Naive thymus-derived CD4-positive, alpha-beta T cell (primary cell): ENCODE measurements around the gene NEURL1. TPM values are rescaled to one million over a fixed set of nuclear protein-coding genes. Genes with fewer than 3 reads are reported as not detected.

Source experiments
- ATAC-seq: fragments of 150-1000 bp; cut with Tn5 transposase; 2 replicates; pipeline ENCODE4 v1.10.0; 2021; ENCODE audit warnings: mild to moderate bottlenecking, moderate library complexity
- CTCF ChIA-PET: fragments of 350-600 bp; sonication (Branson Sonifier 250); formaldehyde crosslinking; loops from one replicate; lab custom pipeline; 2021; ENCODE audit warnings: antibody characterized with exemption; lab: Charles Lee
- POLR2A ChIA-PET: fragments of 350-600 bp; sonication (Branson Sonifier 250); formaldehyde crosslinking; loops from one replicate; lab custom pipeline; 2021; ENCODE audit warnings: antibody characterized with exemption, inconsistent platforms; lab: Charles Lee
- DNase-seq, 9 donors: peaks; one replicate each; pipeline versions ENCODE4 v3.0.0 to v3.0.0-alpha.2; 2020 to 2022; ENCODE audit warnings: mixed read lengths in 1 of 9
- H3K27ac ChIP-seq: one replicate; pipeline ENCODE4 v1.7.0; 2013; ENCODE audit warnings: mild to moderate bottlenecking, low read depth, low read length, moderate library complexity
- H3K27me3 ChIP-seq, 2 donors: one replicate each; pipeline ENCODE4 v1.7.0; 2013; ENCODE audit warnings: low read length in 2 of 2, mild to moderate bottlenecking in 2 of 2, moderate library complexity in 2 of 2; ENCODE audit not compliant: control insufficient read depth in 2 of 2, insufficient read depth in 2 of 2
- H3K36me3 ChIP-seq, 3 experiments: 1 replicate in 2 of 3; 2 replicates in 1 of 3; pipeline ENCODE4 v1.7.0; 2013; ENCODE audit warnings: low read length in 3 of 3, mild to moderate bottlenecking in 3 of 3, moderate library complexity in 1 of 3; ENCODE audit not compliant: insufficient read depth in 3 of 3, control insufficient read depth in 2 of 3
- H3K4me1 ChIP-seq, 2 donors: one replicate each; pipeline ENCODE4 v1.7.0; 2013; ENCODE audit warnings: low read length in 2 of 2, mild to moderate bottlenecking in 2 of 2, moderate library complexity in 1 of 2; ENCODE audit not compliant: control insufficient read depth in 2 of 2, insufficient read depth in 2 of 2
- H3K4me3 ChIP-seq: 2 replicates; pipeline ENCODE4 v1.7.0; 2013; ENCODE audit warnings: mild to moderate bottlenecking, low read length
- H3K9me3 ChIP-seq, 3 experiments: 1 replicate in 2 of 3; 2 replicates in 1 of 3; pipeline ENCODE4 v1.7.0; 2013; ENCODE audit warnings: low read length in 3 of 3; ENCODE audit not compliant: control insufficient read depth in 2 of 3
- H3K27ac Mint-ChIP-seq, 9 donors: one replicate each; pipeline ENCODE4 v1.8.0; 2020 to 2022; ENCODE audit warnings: mixed read lengths in 9 of 9, mild to moderate bottlenecking in 8 of 9, moderate library complexity in 5 of 9, inconsistent platforms in 2 of 9
- H3K27me3 Mint-ChIP-seq, 5 donors: one replicate each; pipeline ENCODE4 v1.8.0; 2021 to 2022; ENCODE audit warnings: mixed read lengths in 5 of 5, mild to moderate bottlenecking in 1 of 5
- H3K36me3 Mint-ChIP-seq, 5 donors: one replicate each; pipeline ENCODE4 v1.8.0; 2020 to 2022; ENCODE audit warnings: mixed read lengths in 5 of 5, mild to moderate bottlenecking in 3 of 5, inconsistent platforms in 1 of 5
- H3K4me1 Mint-ChIP-seq, 7 donors: one replicate each; pipeline ENCODE4 v1.8.0; 2020 to 2022; ENCODE audit warnings: mixed read lengths in 7 of 7, mild to moderate bottlenecking in 3 of 7, inconsistent platforms in 1 of 7
- H3K4me3 Mint-ChIP-seq, 10 donors: one replicate each; pipeline ENCODE4 v1.8.0; 2020 to 2022; ENCODE audit warnings: mild to moderate bottlenecking in 10 of 10, mixed read lengths in 10 of 10, moderate library complexity in 6 of 10, inconsistent platforms in 2 of 10
- H3K9me3 Mint-ChIP-seq, 11 donors: one replicate each; pipeline ENCODE4 v1.8.0; 2020 to 2022; ENCODE audit warnings: mixed read lengths in 11 of 11, mild to moderate bottlenecking in 4 of 11, inconsistent platforms in 1 of 11, moderate library complexity in 1 of 11
- intact Hi-C, 2 donors: fragments of 100-400 bp; cut with micrococcal nuclease; formaldehyde crosslinking; loops; one replicate each; pipeline ENCODE4 v1.15.1; 2023
- polyA plus RNA-seq, 2 donors: library from polyadenylated mRNA; unstranded; fragments of 300-500 nt; fragmentation: Illumina TruSeq; gene quantifications; one replicate each; pipeline ENCODE4 v1.2.3, GENCODE V29; 2021
- total RNA-seq, 6 experiments: library from RNA in 5 of 6; stranded (reverse) in 5 of 6; gene quantifications; 1 replicate in 5 of 6; 2 replicates in 1 of 6; pipeline ENCODE4 v1.2.3 and lab custom pipeline; 2021 to 2026

NEURL1 gene
- total and polyA plus RNA-seq, 7 experiments from 2014 or later = 0.76 to 9.2 (median 1.1) TPM

DNA sequence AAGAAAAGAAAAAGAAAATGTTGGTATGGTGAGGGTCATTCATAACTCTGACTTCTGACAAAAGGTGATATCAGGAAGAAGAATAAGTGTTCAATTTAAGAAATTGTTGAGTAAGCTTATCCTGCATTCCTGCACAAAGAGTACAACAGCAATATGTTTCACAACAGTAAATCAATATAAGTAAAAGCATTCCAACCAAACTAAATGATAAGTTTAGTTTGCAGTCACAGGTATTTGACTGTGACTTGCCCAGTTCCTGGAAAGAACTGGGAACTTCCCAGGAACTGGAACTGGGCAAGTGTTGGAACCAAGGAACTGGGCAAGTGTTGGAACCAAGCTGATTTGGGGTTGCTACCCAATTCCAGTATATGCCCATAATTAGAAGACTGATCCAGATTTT lies 35.0 kb downstream of the NEURL1 start:
- Mint-ChIP-seq H3K27ac (no peak overlapping the region), H3K9me3 (peaks cover 0 to 48% (median 14%) of the 10 kb centered on the region in 11 donors), H3K36me3 (peaks cover 0 to 7% (median 0%) of the 10 kb centered on the region in 5 donors), H3K27me3 (peaks cover 23 to 44% (median 26%) of the 10 kb centered on the region in 5 donors), H3K4me1 (no peaks in the 10 kb centered on the region), H3K4me3 (no peak overlapping the region)
- no peaks in the 10 kb centered on the region for H3K27me3 ChIP-seq
- ATAC-seq (no peak), DNase-seq (no peak)
- no peak overlapping the region for H3K4me3 ChIP-seq
- H3K36me3 ChIP-seq = no peaks in the 10 kb centered on the region
- POLR2A ChIA-PET = no interaction called here
- H3K4me1 ChIP-seq = no peaks in the 10 kb centered on the region
- intact Hi-C loops = no loop called here
- H3K27ac ChIP-seq = no peak overlapping the region
- no peaks in the 10 kb centered on the region for H3K9me3 ChIP-seq
- CTCF ChIA-PET = no interaction called here

DNA sequence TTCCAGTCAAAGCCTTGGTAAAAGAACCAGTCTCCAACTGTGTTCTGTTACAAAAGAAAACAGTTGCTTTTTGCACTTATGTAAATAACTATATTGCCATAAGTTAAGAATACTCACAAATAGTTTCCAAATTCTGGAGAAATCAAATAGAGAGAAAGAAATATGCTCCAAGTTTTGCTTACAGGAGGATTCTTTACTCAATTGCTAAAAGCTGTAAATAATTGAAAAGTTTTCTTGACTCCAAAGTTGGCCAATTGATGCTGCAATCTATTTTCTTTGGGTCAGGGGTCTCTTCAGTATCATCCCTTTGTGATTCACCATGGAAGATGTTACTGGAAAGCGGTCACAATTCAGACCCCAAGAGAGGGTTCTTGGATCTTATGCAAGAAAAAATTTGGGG lies 36.0 kb downstream of the NEURL1 start:
- H3K4me3 Mint-ChIP-seq = no peak overlapping the region
- Histone ChIP-seq H3K36me3 (no peaks in the 10 kb centered on the region), H3K27me3 (no peaks in the 10 kb centered on the region), H3K4me1 (no peaks in the 10 kb centered on the region), H3K27ac (no peak overlapping the region), H3K9me3 (no peaks in the 10 kb centered on the region), H3K4me3 (no peak overlapping the region)
- intact Hi-C loops = no loop called here
- ChIA-PET CTCF (no interaction called here), POLR2A (no interaction called here)
- no peaks in the 10 kb centered on the region for H3K4me1 Mint-ChIP-seq
- no peak for ATAC-seq
- no peak overlapping the region for H3K27ac Mint-ChIP-seq
- peaks cover 4 to 13% (median 5%) of the 10 kb centered on the region in 5 donors for H3K36me3 Mint-ChIP-seq
- peaks cover 3 to 57% (median 20%) of the 10 kb centered on the region in 11 donors for H3K9me3 Mint-ChIP-seq
- DNase-seq = no peak
- peaks cover 24 to 36% (median 30%) of the 10 kb centered on the region in 5 donors for H3K27me3 Mint-ChIP-seq

- Histone ChIP-seq H3K27me3 (no peaks in the 10 kb centered on the region), H3K4me3 (no peak overlapping the region), H3K4me1 (no peaks in the 10 kb centered on the region), H3K27ac (no peak overlapping the region), H3K9me3 (no peaks in the 10 kb centered on the region), H3K36me3 (no peaks in the 10 kb centered on the region)
- DNase-seq (no peak), ATAC-seq (no peak)
- peaks cover 3 to 48% (median 12%) of the 10 kb centered on the region in 11 donors for H3K9me3 Mint-ChIP-seq
- H3K4me3 Mint-ChIP-seq = no peak overlapping the region
- peaks cover 4 to 9% (median 5%) of the 10 kb centered on the region in 5 donors for H3K36me3 Mint-ChIP-seq
- H3K27me3 Mint-ChIP-seq = peaks cover 6 to 33% (median 13%) of the 10 kb centered on the region in 5 donors
- POLR2A ChIA-PET = no interaction called here
- CTCF ChIA-PET = no interaction called here
- no peak overlapping the region for H3K27ac Mint-ChIP-seq
- intact Hi-C loops = no loop called here
- no peaks in the 10 kb centered on the region for H3K4me1 Mint-ChIP-seq
Measured at GRCh38 chr10:103533827-103534226, 40.3 kb downstream of the NEURL1 start.

GRCh38 chr10:103534621-103535498 lies 41.4 kb downstream of the NEURL1 start:
- Mint-ChIP-seq H3K36me3 (peaks cover 4 to 6% (median 5%) of the 10 kb centered on the region in 5 donors), H3K27me3 (peaks cover 14 to 40% (median 20%) of the 10 kb centered on the region in 5 donors)
- CTCF ChIA-PET = no interaction called here

GRCh38 chr10:103535595-103535994 lies 42.1 kb downstream of the NEURL1 start:
- H3K27ac ChIP-seq = no peak overlapping the region
- Mint-ChIP-seq H3K9me3 (peaks cover 0 to 30% (median 11%) of the 10 kb centered on the region in 11 donors), H3K27ac (no peak overlapping the region), H3K4me1 (no peaks in the 10 kb centered on the region), H3K4me3 (no peak overlapping the region), H3K36me3 (peaks cover 4 to 6% (median 5%) of the 10 kb centered on the region in 5 donors), H3K27me3 (peaks cover 17 to 40% (median 21%) of the 10 kb centered on the region in 5 donors)
- no peaks in the 10 kb centered on the region for H3K27me3 ChIP-seq
- DNase-seq (no peak), ATAC-seq (no peak)
- no peaks in the 10 kb centered on the region for H3K9me3 ChIP-seq
- POLR2A ChIA-PET = no interaction called here
- H3K4me3 ChIP-seq = no peak overlapping the region
- intact Hi-C loops = no loop called here
- no peaks in the 10 kb centered on the region for H3K4me1 ChIP-seq
- H3K36me3 ChIP-seq = no peaks in the 10 kb centered on the region
- CTCF ChIA-PET = no interaction called here

More at GRCh38 chr10:103534621-103535498, 41.4 kb downstream of the NEURL1 start:
- DNase-seq = no peak
- Histone ChIP-seq H3K27ac (no peak overlapping the region), H3K4me3 (no peak overlapping the region), H3K9me3 (no peaks in the 10 kb centered on the region), H3K36me3 (no peaks in the 10 kb centered on the region), H3K27me3 (no peaks in the 10 kb centered on the region), H3K4me1 (no peaks in the 10 kb centered on the region)
- intact Hi-C loops = no loop called here
- POLR2A ChIA-PET = no interaction called here
- H3K4me3 Mint-ChIP-seq = peak overlapping the region in 1 of 10 donors; percentile 2
- ATAC-seq = no peak
- H3K4me1 Mint-ChIP-seq = no peaks in the 10 kb centered on the region
- H3K27ac Mint-ChIP-seq = no peak overlapping the region
- peaks cover 3 to 38% (median 11%) of the 10 kb centered on the region in 11 donors for H3K9me3 Mint-ChIP-seq

GRCh38 chr10:103539751-103540150 lies 46.2 kb downstream of the NEURL1 start:
- peaks cover 4 to 15% (median 10%) of the 10 kb centered on the region in 7 donors for H3K4me1 Mint-ChIP-seq
- intact Hi-C loops = loop anchor here in 1 of 2 donors (5.0 kb wide), 1 partner anchor 32 kb away; no protein-coding TSS in a partner anchor
- Histone ChIP-seq H3K36me3 (no peaks in the 10 kb centered on the region), H3K27ac (no peak overlapping the region), H3K9me3 (no peaks in the 10 kb centered on the region), H3K4me1 (peaks cover 0 to 10% of the 10 kb centered on the region in 2 donors), H3K27me3 (no peaks in the 10 kb centered on the region), H3K4me3 (no peak overlapping the region)
- H3K36me3 Mint-ChIP-seq = no peaks in the 10 kb centered on the region
- H3K27ac Mint-ChIP-seq = no peak overlapping the region
- ChIA-PET CTCF (no interaction called here), POLR2A (no interaction called here)
- H3K9me3 Mint-ChIP-seq = peaks cover 0 to 3% (median 0%) of the 10 kb centered on the region in 11 donors
- H3K4me3 Mint-ChIP-seq = no peak overlapping the region
- no peak for DNase-seq
- H3K27me3 Mint-ChIP-seq = peaks cover 16 to 31% (median 25%) of the 10 kb centered on the region in 5 donors
- no peak for ATAC-seq
